PC-3 (cell line): Measurements from ENCODE around the gene STRN3.

Experiments
- EZH2 ChIP-seq: fragments of 300-600 bp; sonication (generic); IDR thresholded peaks from one replicate; pipeline ENCODE4 v1.6.1; 2017; ENCODE audit warnings: antibody characterized with exemption, mild to moderate bottlenecking, low read length; ENCODE audit not compliant: unreplicated experiment
- EZH2phosphoT487 ChIP-seq: fragments of 300-600 bp; sonication (generic); IDR thresholded peaks from 2 replicates; pipeline ENCODE4 v1.6.1; 2018; ENCODE audit warnings: mild to moderate bottlenecking, antibody characterized with exemption, low read length, borderline replicate concordance
- TF ChIP-seq, protein P1 (sequence below): fragments of 300-600 bp; sonication (generic); conservative IDR thresholded peaks from 2 replicates; pipeline ENCODE4 v1.5.1; 2017; ENCODE audit warnings: antibody characterized with exemption, low read depth, mild to moderate bottlenecking, low read length

DNA sequence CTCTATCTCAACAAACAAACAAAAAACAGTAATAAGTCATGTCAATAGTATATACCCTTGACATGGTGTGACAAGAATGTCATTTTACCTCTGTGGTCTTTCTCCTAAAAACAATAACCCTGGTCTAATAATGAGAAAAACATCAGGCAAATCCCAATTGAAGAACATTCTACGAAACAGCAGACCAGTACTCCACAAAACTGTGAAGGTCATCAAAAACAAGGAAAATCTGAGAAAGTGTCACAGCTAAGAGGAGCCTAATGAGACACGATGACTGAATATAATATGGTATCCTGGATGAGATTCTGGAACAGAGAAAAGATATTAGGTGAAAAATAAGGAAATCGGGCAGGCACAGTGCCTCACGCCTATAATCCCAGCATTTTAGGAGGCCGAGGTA lies 157.4 kb downstream of the STRN3 start:
- TF ChIP-seq, protein P1, sequence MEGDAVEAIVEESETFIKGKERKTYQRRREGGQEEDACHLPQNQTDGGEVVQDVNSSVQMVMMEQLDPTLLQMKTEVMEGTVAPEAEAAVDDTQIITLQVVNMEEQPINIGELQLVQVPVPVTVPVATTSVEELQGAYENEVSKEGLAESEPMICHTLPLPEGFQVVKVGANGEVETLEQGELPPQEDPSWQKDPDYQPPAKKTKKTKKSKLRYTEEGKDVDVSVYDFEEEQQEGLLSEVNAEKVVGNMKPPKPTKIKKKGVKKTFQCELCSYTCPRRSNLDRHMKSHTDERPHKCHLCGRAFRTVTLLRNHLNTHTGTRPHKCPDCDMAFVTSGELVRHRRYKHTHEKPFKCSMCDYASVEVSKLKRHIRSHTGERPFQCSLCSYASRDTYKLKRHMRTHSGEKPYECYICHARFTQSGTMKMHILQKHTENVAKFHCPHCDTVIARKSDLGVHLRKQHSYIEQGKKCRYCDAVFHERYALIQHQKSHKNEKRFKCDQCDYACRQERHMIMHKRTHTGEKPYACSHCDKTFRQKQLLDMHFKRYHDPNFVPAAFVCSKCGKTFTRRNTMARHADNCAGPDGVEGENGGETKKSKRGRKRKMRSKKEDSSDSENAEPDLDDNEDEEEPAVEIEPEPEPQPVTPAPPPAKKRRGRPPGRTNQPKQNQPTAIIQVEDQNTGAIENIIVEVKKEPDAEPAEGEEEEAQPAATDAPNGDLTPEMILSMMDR: no peak
- TF ChIP-seq EZH2 (no peak), EZH2phosphoT487 (no peak)
